WERI-Rb-1 (cell line): ENCODE data around the gene TCF7L1.

Source experiments
- DNase-seq: peaks from one replicate; pipeline ENCODE4 v3.0.0-alpha.2; 2020
- H3K27ac ChIP-seq: fragments of 250-450 bp; sonication (Bioruptor Pico); 2 replicates; pipeline ENCODE4 v1.5.1; 2020; ENCODE audit warnings: mild to moderate bottlenecking, moderate library complexity
- H3K27me3 ChIP-seq: fragments of 250-450 bp; sonication (Bioruptor Pico); 2 replicates; pipeline ENCODE4 v1.5.1; 2021; ENCODE audit warnings: mild to moderate bottlenecking, low read depth, moderate library complexity; ENCODE audit not compliant: insufficient read depth, severe bottlenecking
- H3K36me3 ChIP-seq: fragments of 250-450 bp; sonication (Bioruptor Pico); 2 replicates; pipeline ENCODE4 v1.5.1; 2020; ENCODE audit warnings: mild to moderate bottlenecking, moderate library complexity
- H3K4me3 ChIP-seq: 2 replicates; pipeline ENCODE4 v1.5.1; 2011; ENCODE audit warnings: low read depth, mild to moderate bottlenecking, control low read depth, low read length
- H3K9me3 ChIP-seq: fragments of 250-450 bp; sonication (Bioruptor Pico); 2 replicates; pipeline ENCODE4 v1.5.1; 2021; ENCODE audit warnings: mild to moderate bottlenecking, moderate library complexity; ENCODE audit not compliant: severe bottlenecking
- CTCF ChIP-seq: IDR thresholded peaks from 2 replicates; pipeline ENCODE4 v1.5.1; 2011; ENCODE audit warnings: low read depth, mild to moderate bottlenecking, control low read depth, inconsistent platforms, low read length

TCF7L1 gene

DNA sequence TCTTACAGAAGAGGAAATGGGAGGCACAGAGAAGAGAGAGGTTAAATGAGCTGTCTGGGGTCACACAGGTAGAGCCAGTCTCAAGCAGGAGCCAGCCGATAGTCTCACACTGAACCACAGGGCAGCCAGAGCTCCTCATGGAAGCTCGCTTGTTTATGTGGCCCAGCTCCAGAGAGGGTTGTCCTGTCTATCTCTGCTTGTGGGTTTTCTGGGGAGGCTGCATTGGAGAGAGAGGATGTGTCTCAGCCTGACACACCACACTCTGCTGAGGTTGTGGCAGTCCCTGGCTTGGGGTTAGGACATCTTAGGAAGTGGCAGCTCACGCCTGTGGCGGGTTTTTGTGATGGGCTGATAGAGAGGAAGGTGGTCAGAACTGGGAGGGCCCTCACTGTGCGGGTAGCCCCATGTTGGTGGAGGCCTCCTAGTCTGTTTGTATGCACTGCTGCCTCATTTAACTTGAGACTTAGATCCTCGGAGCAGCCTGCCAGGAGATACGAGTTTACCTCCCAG lies 52.3 kb downstream of the TCF7L1 start:
- no peak overlapping the region for H3K27ac ChIP-seq
- H3K36me3 ChIP-seq, result 0 out of 2 replicates have a peak, but pooled peaks cover 2% of the 10 kb centered on the region
- H3K27me3 ChIP-seq, result no peaks in the 10 kb centered on the region
- H3K4me3 ChIP-seq, result no peak overlapping the region
- TF ChIP-seq CTCF, result no peak
- no peaks in the 10 kb centered on the region for H3K9me3 ChIP-seq
- no peak for DNase-seq

GRCh38 chr2:85187069-85187468 lies 53.9 kb downstream of the TCF7L1 start:
- H3K9me3 ChIP-seq, result no peaks in the 10 kb centered on the region
- H3K27ac ChIP-seq, result no peak overlapping the region
- no peak overlapping the region for H3K4me3 ChIP-seq
- H3K36me3 ChIP-seq, result 0 out of 2 replicates have a peak, but pooled peaks cover 2% of the 10 kb centered on the region
- no peak for DNase-seq
- H3K27me3 ChIP-seq, result no peaks in the 10 kb centered on the region
- no peak for TF ChIP-seq CTCF

DNA sequence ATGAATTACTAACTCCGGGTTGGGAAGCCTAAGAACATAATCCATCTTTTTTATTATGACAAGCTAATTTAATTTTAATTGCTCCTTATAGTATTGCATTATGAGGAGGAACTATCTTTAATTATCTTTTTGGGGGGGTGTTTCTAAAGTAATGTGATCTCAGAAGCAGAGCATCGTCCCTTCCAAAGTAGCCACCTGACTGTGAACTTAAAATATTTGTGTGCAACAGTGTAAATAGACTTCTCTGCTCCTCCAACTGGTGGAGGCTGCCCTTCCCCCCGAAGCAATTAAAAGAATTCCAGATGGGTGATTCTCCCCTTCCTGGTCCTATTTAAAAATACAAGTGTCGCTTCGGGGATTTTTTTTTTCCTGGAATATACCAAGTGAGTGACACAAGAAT lies 55.7 kb downstream of the TCF7L1 start:
- no peaks in the 10 kb centered on the region for H3K9me3 ChIP-seq
- no peaks in the 10 kb centered on the region for H3K27me3 ChIP-seq
- H3K4me3 ChIP-seq, result no peak overlapping the region
- no peak for TF ChIP-seq CTCF
- H3K27ac ChIP-seq, result no peak overlapping the region
- DNase-seq, result no peak
- 0 out of 2 replicates have a peak, but pooled peaks cover 2% of the 10 kb centered on the region for H3K36me3 ChIP-seq

DNA sequence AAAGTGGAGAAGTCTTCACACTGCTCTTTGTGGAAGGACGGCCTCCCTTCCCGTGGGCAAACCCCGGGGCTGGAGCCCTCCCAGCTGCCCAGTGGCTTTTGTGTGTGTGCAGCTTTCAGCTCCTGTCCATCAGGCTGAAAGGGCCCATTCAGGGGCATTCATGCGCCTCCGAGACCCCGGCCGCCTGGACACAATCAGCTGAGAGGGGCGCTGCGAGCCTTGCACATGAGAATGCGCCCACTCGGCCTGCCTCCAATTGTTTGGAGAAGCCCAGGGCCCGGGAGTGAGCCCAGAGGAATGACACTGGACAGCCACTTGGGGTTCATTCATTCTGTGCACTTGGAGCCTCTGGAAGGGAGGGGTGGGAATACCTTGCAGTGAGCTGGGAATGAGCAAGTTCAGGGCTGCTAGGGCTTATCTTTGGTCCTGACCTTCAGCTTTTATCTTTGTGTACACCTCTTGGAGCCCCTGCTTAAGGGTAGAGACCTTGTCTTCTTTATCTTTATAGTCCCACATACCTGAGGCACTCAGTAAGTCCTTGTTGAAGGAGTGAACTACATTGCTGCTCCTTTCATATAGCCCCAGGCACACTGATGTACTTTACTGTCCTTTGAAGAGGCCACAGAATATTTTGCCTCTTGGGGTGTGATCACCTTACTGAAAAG lies 56.5 kb downstream of the TCF7L1 start:
- H3K9me3 ChIP-seq, result no peaks in the 10 kb centered on the region
- DNase-seq, result no peak
- 0 out of 2 replicates have a peak, but pooled peaks cover 2% of the 10 kb centered on the region for H3K36me3 ChIP-seq
- H3K27ac ChIP-seq, result no peak overlapping the region
- no peaks in the 10 kb centered on the region for H3K27me3 ChIP-seq
- H3K4me3 ChIP-seq, result no peak overlapping the region
- no peak for TF ChIP-seq CTCF

DNA sequence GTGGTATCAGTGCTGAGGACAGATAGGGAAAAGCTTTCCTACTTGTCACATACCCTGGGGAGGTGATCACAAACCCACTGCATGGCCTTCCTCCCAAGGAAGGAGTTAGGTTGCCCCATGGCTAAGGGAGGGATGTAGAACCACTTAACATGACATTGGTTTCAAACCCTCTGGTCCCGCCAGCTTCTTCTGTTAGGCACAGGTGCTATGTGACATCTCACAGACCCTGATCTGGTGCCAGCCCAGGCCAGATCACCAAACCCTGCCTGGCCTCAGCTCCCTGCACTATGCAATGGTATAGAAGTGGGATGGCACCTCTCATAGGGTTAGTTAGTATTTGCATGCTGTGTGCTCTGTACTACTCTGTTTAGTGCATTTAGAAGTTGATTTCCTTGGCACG lies 58.0 kb downstream of the TCF7L1 start:
- Histone ChIP-seq H3K27ac (no peak overlapping the region), H3K4me3 (no peak overlapping the region), H3K9me3 (no peaks in the 10 kb centered on the region), H3K27me3 (no peaks in the 10 kb centered on the region), H3K36me3 (0 out of 2 replicates have a peak, but pooled peaks cover 2% of the 10 kb centered on the region)
- TF ChIP-seq CTCF, result no peak
- no peak for DNase-seq
